Activated CD4-positive, alpha-beta memory T cell treated with anti-CD3 and anti-CD28 coated beads for 36 hours (primary cell): ENCODE results near the gene CD84. TPM values are rescaled to one million over a fixed set of nuclear protein-coding genes. Genes with fewer than 3 reads are reported as not detected.

ENCODE experiments used
- CTCF ChIA-PET: fragments of 350-600 bp; sonication (Branson Sonifier 250); formaldehyde crosslinking; loops from one replicate; lab custom pipeline; 2021; ENCODE audit warnings: antibody characterized with exemption, inconsistent platforms; lab: Charles Lee
- POLR2A ChIA-PET: fragments of 350-600 bp; sonication (Branson Sonifier 250); formaldehyde crosslinking; loops from one replicate; lab custom pipeline; 2021; ENCODE audit warnings: antibody characterized with exemption; lab: Charles Lee
- DNase-seq: peaks from one replicate; pipeline ENCODE4 v3.0.0-alpha.2; 2020
- H3K27ac Mint-ChIP-seq: one replicate; pipeline ENCODE4 v1.8.0; 2021; ENCODE audit warnings: mixed read lengths
- H3K27me3 Mint-ChIP-seq: one replicate; pipeline ENCODE4 v1.8.0; 2021; ENCODE audit warnings: mixed read lengths
- H3K36me3 Mint-ChIP-seq: one replicate; pipeline ENCODE4 v1.8.0; 2021; ENCODE audit warnings: mixed read lengths
- H3K4me1 Mint-ChIP-seq: one replicate; pipeline ENCODE4 v1.8.0; 2021; ENCODE audit warnings: low read depth, mixed read lengths
- H3K4me3 Mint-ChIP-seq: one replicate; pipeline ENCODE4 v1.8.0; 2021; ENCODE audit warnings: mild to moderate bottlenecking, mixed read lengths
- H3K9me3 Mint-ChIP-seq: one replicate; pipeline ENCODE4 v1.8.0; 2021; ENCODE audit warnings: mixed read lengths
- intact Hi-C: fragments of 100-400 bp; cut with micrococcal nuclease; formaldehyde crosslinking; loops from one replicate; pipeline ENCODE4 v1.15.1; 2023
- total RNA-seq, 2 experiments: library from RNA; stranded (reverse); gene quantifications; one replicate each; pipeline ENCODE4 v1.2.3, GENCODE V29; 2021

Gene CD84
- total RNA-seq, 2 experiments from 2014 or later, result 18.6 to 20.2 TPM

DNA sequence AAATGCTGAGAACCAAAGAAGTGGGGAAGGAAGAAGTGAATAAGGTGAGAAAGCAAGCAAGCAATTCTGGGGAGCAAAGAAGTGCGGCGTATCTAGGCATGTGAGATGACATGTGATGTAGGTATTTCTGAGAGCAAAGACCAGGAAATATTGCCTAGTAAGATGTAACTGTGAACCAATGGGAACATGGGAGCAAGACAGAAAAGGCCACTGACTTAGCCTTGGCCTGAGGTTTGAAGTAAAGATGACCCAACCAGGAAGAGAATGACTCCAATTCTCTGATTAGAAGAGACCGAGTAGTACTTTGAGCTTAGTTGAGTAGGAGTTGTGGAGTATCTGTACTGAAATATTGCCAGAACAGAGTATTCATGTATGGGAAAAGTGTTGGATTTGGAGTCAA, 87.3 kb downstream of the CD84 start:
- no peak for DNase-seq
- CTCF ChIA-PET, result no interaction called here
- H3K27me3 Mint-ChIP-seq, result no peaks in the 10 kb centered on the region
- H3K4me1 Mint-ChIP-seq, result peaks cover 28% of the 10 kb centered on the region
- peaks cover 32% of the 10 kb centered on the region for H3K36me3 Mint-ChIP-seq
- H3K4me3 Mint-ChIP-seq, result no peak overlapping the region
- intact Hi-C loops, result no loop called here
- no peaks in the 10 kb centered on the region for H3K9me3 Mint-ChIP-seq
- POLR2A ChIA-PET, result no interaction called here
- H3K27ac Mint-ChIP-seq, result no peak overlapping the region

Other genes with a start within 250 kb of the CD84 start
- gene COPA, start 236.2 kb downstream of the CD84 start, total RNA-seq, result 100 to 1,000 TPM; 132 TPM
- gene NCSTN, start 236.1 kb downstream of the CD84 start, total RNA-seq, result 10 to 100 TPM; 39.8 to 42.6 TPM
- gene NHLH1, start 212.4 kb downstream of the CD84 start, total RNA-seq, result under 1 TPM; 0.22 to 0.45 TPM
- not detected for gene VANGL2, start 178.9 kb downstream of the CD84 start, total RNA-seq
- gene SLAMF6, start 56.2 kb downstream of the CD84 start, total RNA-seq, result 10 to 100 TPM; 38.3 to 40.9 TPM
- gene SLAMF1, start 67.5 kb upstream of the CD84 start, total RNA-seq, result 100 to 1,000 TPM; 166 TPM
- 100 to 1,000 TPM; 190 to 194 TPM for gene CD48, start 132.3 kb upstream of the CD84 start, total RNA-seq
- gene SLAMF7, start 159.8 kb upstream of the CD84 start, total RNA-seq, result 10 to 100 TPM; 11.4 to 15.9 TPM
- 1 to 10 TPM; 4.8 to 4.9 TPM for gene LY9, start 216.7 kb upstream of the CD84 start, total RNA-seq